Measurements from ENCODE around the gene TAS2R31.
"Not testable (repeated sequence)": the region's sequence is repeated elsewhere in the genome, so short reads cannot be mapped to it uniquely, and the experiment has no call there.

The TAS2R31 gene

DNA sequence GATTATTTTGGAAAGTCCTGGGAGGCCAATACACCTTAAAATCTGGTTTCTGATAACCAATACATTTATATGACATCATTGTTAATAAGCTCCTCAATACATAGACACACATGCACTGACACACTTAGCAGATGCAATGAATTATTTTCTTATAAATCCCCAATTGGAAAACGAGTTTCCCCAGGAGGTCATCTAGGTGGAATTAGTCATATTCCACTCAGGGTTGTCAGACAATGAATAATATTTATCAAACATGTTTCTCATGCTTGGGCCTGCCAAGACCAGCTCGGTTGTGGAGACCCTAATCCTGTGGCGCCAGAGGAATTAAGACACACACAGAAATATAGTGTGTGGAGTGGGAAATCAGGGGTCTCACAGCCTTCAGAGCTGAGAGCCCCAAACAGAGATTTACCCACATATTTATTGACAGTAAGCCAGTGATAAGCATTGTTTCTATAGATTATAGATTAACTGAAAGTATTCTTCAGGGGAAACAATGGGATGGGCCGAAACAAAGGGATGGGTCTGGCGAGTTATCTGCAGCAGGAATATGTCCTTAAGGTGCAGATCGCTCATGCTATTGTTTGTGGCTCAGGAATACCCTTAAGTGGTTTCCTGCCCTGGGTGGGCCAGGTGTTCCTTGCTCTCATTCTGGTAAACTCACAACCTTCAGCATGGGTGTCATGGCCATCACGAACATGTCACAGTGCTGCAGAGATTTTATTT lies 18.8 kb upstream of the TAS2R31 start:
- not testable (repeated sequence) for H3K36me3 ChIP-seq (ENCODE audit: control insufficient read depth in 1 of 2, insufficient read depth in 2 of 2, low read length in 2 of 2); H3K4me1 ChIP-seq (ENCODE audit: control insufficient read depth in 1 of 2, insufficient read depth in 2 of 2, low read length in 2 of 2); H3K27me3 ChIP-seq (ENCODE audit: control insufficient read depth in 1 of 2, insufficient read depth in 2 of 2, low read length in 2 of 2); H3K27ac ChIP-seq (ENCODE audit: low read depth, low read length); H3K4me3 ChIP-seq (ENCODE audit: low read depth in 1 of 2, low read length in 2 of 2); H3K9ac ChIP-seq (ENCODE audit: low read depth in 1 of 2, low read length in 2 of 2)
- peaks cover 10 to 11% of the 10 kb centered on the region in 2 donors for H3K9me3 ChIP-seq (ENCODE audit: control insufficient read depth in 1 of 2, low read length in 2 of 2)

DNA sequence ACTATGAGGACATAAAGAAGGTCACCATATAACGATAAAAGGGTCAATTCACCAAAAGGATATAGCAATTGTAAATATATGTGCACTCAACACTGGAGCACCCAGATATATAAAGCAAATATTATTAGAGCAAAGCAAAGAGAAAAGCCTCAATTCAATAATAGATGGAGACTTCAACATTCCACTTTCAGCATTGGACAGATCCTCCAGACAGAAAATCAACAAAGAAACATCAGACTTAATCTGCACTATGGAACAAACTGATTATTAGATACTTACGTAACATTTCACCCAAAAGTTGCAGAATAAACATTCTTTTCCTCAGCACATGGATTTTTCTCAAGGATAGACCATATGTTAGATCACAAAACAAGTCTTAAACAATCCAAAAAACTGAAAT lies 10.2 kb upstream of the TAS2R31 start:
- not testable (repeated sequence) for H3K4me3 ChIP-seq (ENCODE audit: low read depth in 1 of 2, low read length in 2 of 2); H3K27ac ChIP-seq (ENCODE audit: low read depth, low read length); H3K4me1 ChIP-seq (ENCODE audit: control insufficient read depth in 1 of 2, insufficient read depth in 2 of 2, low read length in 2 of 2); H3K9ac ChIP-seq (ENCODE audit: low read depth in 1 of 2, low read length in 2 of 2); H3K9me3 ChIP-seq (ENCODE audit: control insufficient read depth in 1 of 2, low read length in 2 of 2); H3K27me3 ChIP-seq (ENCODE audit: control insufficient read depth in 1 of 2, insufficient read depth in 2 of 2, low read length in 2 of 2)
- H3K36me3 ChIP-seq (ENCODE audit: control insufficient read depth in 1 of 2, insufficient read depth in 2 of 2, low read length in 2 of 2) = peaks cover 0 to 12% of the 10 kb centered on the region in 2 donors

DNA sequence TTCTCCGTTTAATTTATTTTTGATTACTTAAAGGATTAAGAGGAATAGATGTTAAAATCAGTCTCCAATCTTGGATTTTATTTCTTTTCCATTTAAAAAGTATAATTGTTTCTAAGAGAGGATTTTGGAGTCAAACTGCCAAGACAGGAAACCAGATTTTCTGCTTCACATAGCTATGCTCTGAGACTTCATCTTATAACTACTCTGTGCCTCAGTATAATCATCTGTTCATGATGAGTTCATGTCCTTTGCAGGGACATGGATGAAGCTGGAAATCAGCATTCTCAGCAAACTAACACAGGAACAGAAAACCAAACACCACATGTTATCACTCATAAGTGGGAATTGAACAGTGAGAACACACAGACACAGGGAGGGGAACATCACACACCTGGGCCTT lies 9.0 kb upstream of the TAS2R31 start:
- H3K4me3 ChIP-seq (ENCODE audit: low read depth in 1 of 2, low read length in 2 of 2) = no peak overlapping the region
- H3K9me3 ChIP-seq (ENCODE audit: control insufficient read depth in 1 of 2, low read length in 2 of 2) = no peaks in the 10 kb centered on the region
- no peak overlapping the region for H3K9ac ChIP-seq (ENCODE audit: low read depth in 1 of 2, low read length in 2 of 2)
- no peaks in the 10 kb centered on the region for H3K4me1 ChIP-seq (ENCODE audit: control insufficient read depth in 1 of 2, insufficient read depth in 2 of 2, low read length in 2 of 2)
- H3K27ac ChIP-seq (ENCODE audit: low read depth, low read length) = no peak overlapping the region
- peaks cover 0 to 6% of the 10 kb centered on the region in 2 donors for H3K36me3 ChIP-seq (ENCODE audit: control insufficient read depth in 1 of 2, insufficient read depth in 2 of 2, low read length in 2 of 2)
- H3K27me3 ChIP-seq (ENCODE audit: control insufficient read depth in 1 of 2, insufficient read depth in 2 of 2, low read length in 2 of 2) = no peaks in the 10 kb centered on the region

DNA sequence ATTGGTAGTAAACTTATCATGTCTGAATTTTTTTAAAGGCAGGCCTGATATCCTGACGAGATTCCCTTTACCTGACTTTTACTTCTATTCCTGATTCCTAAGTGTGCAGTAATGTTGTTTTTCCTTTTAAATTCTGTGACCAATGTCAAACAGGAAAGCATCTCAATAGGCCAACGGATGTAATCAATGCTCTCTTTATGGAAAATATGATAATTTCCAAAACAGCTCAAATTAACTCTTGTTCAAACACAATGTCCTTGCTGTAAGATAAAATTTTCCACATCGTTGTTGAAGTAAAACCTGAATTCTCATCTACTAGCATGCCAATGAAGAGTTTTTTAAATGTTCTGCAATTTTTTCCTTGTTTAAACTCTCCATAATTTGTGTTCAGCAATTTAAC lies 8.0 kb upstream of the TAS2R31 start:
- no peaks in the 10 kb centered on the region for H3K27me3 ChIP-seq (ENCODE audit: control insufficient read depth in 1 of 2, insufficient read depth in 2 of 2, low read length in 2 of 2)
- H3K4me3 ChIP-seq (ENCODE audit: low read depth in 1 of 2, low read length in 2 of 2) = no peak overlapping the region
- H3K4me1 ChIP-seq (ENCODE audit: control insufficient read depth in 1 of 2, insufficient read depth in 2 of 2, low read length in 2 of 2) = no peaks in the 10 kb centered on the region
- H3K27ac ChIP-seq (ENCODE audit: low read depth, low read length) = no peak overlapping the region
- H3K9ac ChIP-seq (ENCODE audit: low read depth in 1 of 2, low read length in 2 of 2) = no peak overlapping the region
- peaks cover 0 to 6% of the 10 kb centered on the region in 2 donors for H3K36me3 ChIP-seq (ENCODE audit: control insufficient read depth in 1 of 2, insufficient read depth in 2 of 2, low read length in 2 of 2)
- H3K9me3 ChIP-seq (ENCODE audit: control insufficient read depth in 1 of 2, low read length in 2 of 2) = no peaks in the 10 kb centered on the region

- H3K9ac ChIP-seq (ENCODE audit: low read depth in 1 of 2, low read length in 2 of 2); H3K4me3 ChIP-seq (ENCODE audit: low read depth in 1 of 2, low read length in 2 of 2); H3K9me3 ChIP-seq (ENCODE audit: control insufficient read depth in 1 of 2, low read length in 2 of 2); H3K27me3 ChIP-seq (ENCODE audit: control insufficient read depth in 1 of 2, insufficient read depth in 2 of 2, low read length in 2 of 2); H3K4me1 ChIP-seq (ENCODE audit: control insufficient read depth in 1 of 2, insufficient read depth in 2 of 2, low read length in 2 of 2); H3K36me3 ChIP-seq (ENCODE audit: control insufficient read depth in 1 of 2, insufficient read depth in 2 of 2, low read length in 2 of 2); H3K27ac ChIP-seq (ENCODE audit: low read depth, low read length): not testable (repeated sequence)
Observed at GRCh38 chr12:11033959-11034358, 2.8 kb upstream of the TAS2R31 start.

DNA sequence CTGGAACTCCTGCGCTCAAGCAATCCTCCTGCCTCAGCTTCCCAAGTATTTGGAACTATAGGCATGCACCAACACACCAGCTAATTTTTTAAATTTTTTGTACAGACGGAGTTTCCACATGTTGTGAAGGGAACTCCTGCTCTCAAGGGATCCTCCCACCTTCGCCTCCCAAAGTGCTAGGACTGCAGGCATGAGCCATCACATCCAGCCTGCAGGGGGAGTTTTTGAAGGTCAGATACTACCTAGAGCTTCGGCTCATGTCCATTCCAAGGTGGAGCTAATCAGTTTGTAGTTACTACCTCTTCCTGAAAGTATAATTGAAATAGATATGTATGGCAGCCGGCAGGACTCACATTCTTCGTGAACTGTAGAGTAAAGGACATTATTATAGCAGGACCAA lies 5.1 kb downstream of the TAS2R31 start:
- Histone ChIP-seq H3K4me3 (ENCODE audit: low read depth in 1 of 2, low read length in 2 of 2) (no peak overlapping the region), H3K9ac (ENCODE audit: low read depth in 1 of 2, low read length in 2 of 2) (no peak overlapping the region), H3K27ac (ENCODE audit: low read depth, low read length) (no peak overlapping the region), H3K9me3 (ENCODE audit: control insufficient read depth in 1 of 2, low read length in 2 of 2) (peaks cover 0 to 5% of the 10 kb centered on the region in 2 donors), H3K4me1 (ENCODE audit: control insufficient read depth in 1 of 2, insufficient read depth in 2 of 2, low read length in 2 of 2) (no peaks in the 10 kb centered on the region), H3K27me3 (ENCODE audit: control insufficient read depth in 1 of 2, insufficient read depth in 2 of 2, low read length in 2 of 2) (no peaks in the 10 kb centered on the region), H3K36me3 (ENCODE audit: control insufficient read depth in 1 of 2, insufficient read depth in 2 of 2, low read length in 2 of 2) (peaks cover 0 to 7% of the 10 kb centered on the region in 2 donors)

- Histone ChIP-seq H3K9ac (ENCODE audit: low read depth in 1 of 2, low read length in 2 of 2) (no peak overlapping the region), H3K4me1 (ENCODE audit: control insufficient read depth in 1 of 2, insufficient read depth in 2 of 2, low read length in 2 of 2) (no peaks in the 10 kb centered on the region), H3K36me3 (ENCODE audit: control insufficient read depth in 1 of 2, insufficient read depth in 2 of 2, low read length in 2 of 2) (peaks cover 0 to 7% of the 10 kb centered on the region in 2 donors), H3K27ac (ENCODE audit: low read depth, low read length) (no peak overlapping the region), H3K9me3 (ENCODE audit: control insufficient read depth in 1 of 2, low read length in 2 of 2) (peaks cover 0 to 5% of the 10 kb centered on the region in 2 donors), H3K27me3 (ENCODE audit: control insufficient read depth in 1 of 2, insufficient read depth in 2 of 2, low read length in 2 of 2) (no peaks in the 10 kb centered on the region), H3K4me3 (ENCODE audit: low read depth in 1 of 2, low read length in 2 of 2) (no peak overlapping the region)
Observed at GRCh38 chr12:11023387-11023786, 7.8 kb downstream of the TAS2R31 start.

- H3K4me3 ChIP-seq (ENCODE audit: low read depth in 1 of 2, low read length in 2 of 2) = no peak within 1 kb of the TSS
- H3K9ac ChIP-seq (ENCODE audit: low read depth in 1 of 2, low read length in 2 of 2) = no peak within 1 kb of the TSS
- no peak within 1 kb of the TSS for H3K27ac ChIP-seq (ENCODE audit: low read depth, low read length)
- no peaks in the 10 kb centered on the region for H3K36me3 ChIP-seq (ENCODE audit: control insufficient read depth in 1 of 2, insufficient read depth in 2 of 2, low read length in 2 of 2)
- peaks cover 0 to 5% of the 10 kb centered on the region in 2 donors for H3K9me3 ChIP-seq (ENCODE audit: control insufficient read depth in 1 of 2, low read length in 2 of 2)
- H3K27me3 ChIP-seq (ENCODE audit: control insufficient read depth in 1 of 2, insufficient read depth in 2 of 2, low read length in 2 of 2) = no peaks in the 10 kb centered on the region
- H3K4me1 ChIP-seq (ENCODE audit: control insufficient read depth in 1 of 2, insufficient read depth in 2 of 2, low read length in 2 of 2) = no peaks in the 10 kb centered on the region
Observed at GRCh38 chr12:11022520-11022919, 8.7 kb downstream of the TAS2R31 start, which contains the start of gene TAS2R19. Gene TAS2R19, minus strand, starts transcription at chr12:11022620. Its CDS starts 49 bp downstream, at chr12:11022571.

DNA sequence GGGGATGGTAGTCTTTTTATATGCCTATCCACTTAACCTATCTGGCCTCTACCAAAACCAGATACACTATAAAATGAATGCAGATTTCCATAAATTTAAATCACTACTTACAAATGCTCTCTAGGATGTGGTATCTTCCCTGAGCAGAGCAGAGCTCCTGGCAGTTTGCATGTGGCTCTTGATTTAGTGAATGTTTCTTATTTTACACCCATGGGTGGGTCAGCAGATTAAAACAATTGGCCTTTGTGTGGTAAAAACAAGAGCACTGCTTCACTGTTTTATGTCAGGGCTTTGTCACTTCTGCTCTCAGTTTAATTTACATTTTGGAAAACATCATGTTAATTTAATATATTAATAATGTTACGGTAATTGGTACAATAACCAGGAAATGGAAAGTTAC lies 14.3 kb downstream of the TAS2R31 start:
- Histone ChIP-seq H3K4me3 (ENCODE audit: low read depth in 1 of 2, low read length in 2 of 2) (peak overlapping the region in 1 of 2 donors; percentile 18), H3K9me3 (ENCODE audit: control insufficient read depth in 1 of 2, low read length in 2 of 2) (no peaks in the 10 kb centered on the region), H3K4me1 (ENCODE audit: control insufficient read depth in 1 of 2, insufficient read depth in 2 of 2, low read length in 2 of 2) (peaks cover 10 to 20% of the 10 kb centered on the region in 2 donors), H3K27ac (ENCODE audit: low read depth, low read length) (no peak overlapping the region), H3K27me3 (ENCODE audit: control insufficient read depth in 1 of 2, insufficient read depth in 2 of 2, low read length in 2 of 2) (no peaks in the 10 kb centered on the region), H3K9ac (ENCODE audit: low read depth in 1 of 2, low read length in 2 of 2) (no peak overlapping the region), H3K36me3 (ENCODE audit: control insufficient read depth in 1 of 2, insufficient read depth in 2 of 2, low read length in 2 of 2) (no peaks in the 10 kb centered on the region)

- no peaks in the 10 kb centered on the region for H3K9me3 ChIP-seq (ENCODE audit: control insufficient read depth in 1 of 2, low read length in 2 of 2)
- H3K27me3 ChIP-seq (ENCODE audit: control insufficient read depth in 1 of 2, insufficient read depth in 2 of 2, low read length in 2 of 2) = no peaks in the 10 kb centered on the region
- no peak overlapping the region for H3K27ac ChIP-seq (ENCODE audit: low read depth, low read length)
- peak overlapping the region; percentile 18 to 35 for H3K4me3 ChIP-seq (ENCODE audit: low read depth in 1 of 2, low read length in 2 of 2)
- H3K36me3 ChIP-seq (ENCODE audit: control insufficient read depth in 1 of 2, insufficient read depth in 2 of 2, low read length in 2 of 2) = no peaks in the 10 kb centered on the region
- H3K4me1 ChIP-seq (ENCODE audit: control insufficient read depth in 1 of 2, insufficient read depth in 2 of 2, low read length in 2 of 2) = peaks cover 10 to 20% of the 10 kb centered on the region in 2 donors
- H3K9ac ChIP-seq (ENCODE audit: low read depth in 1 of 2, low read length in 2 of 2) = no peak overlapping the region
Observed at GRCh38 chr12:11015775-11016430, 15.3 kb downstream of the TAS2R31 start.

Measured in duodenal mucosa (tissue), 2 donors.